ENCODE measurements around the gene EPHA10.

DNA sequence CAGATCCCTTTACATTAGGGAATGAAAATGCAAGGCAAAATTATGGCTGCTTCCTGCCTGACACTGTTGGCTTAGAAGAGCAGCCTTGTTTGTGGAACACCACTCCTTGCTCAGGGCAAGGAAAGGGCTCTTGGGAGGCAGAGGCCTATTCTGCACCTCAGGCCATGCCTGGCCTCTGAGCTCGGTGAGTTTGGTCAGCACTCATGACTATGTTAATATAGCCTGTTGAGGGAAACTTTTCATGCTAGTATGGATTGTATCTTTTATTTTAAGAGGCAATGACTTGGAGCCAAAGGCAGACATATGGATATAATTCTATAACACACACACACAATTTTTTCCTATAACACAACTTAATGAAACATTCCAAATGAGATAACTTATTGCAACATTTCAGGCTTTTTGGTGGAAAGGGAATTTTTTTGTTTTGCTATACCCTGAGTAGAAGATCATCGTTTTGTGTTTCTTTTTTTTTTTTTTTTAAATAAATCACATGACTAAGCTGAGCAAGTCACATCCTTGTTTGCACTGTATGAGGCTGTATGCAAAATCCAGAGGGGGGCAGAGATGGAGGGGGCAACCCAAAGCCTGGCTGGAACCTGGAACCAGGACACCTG is 48.7 kb upstream of the EPHA10 start:
- TF ChIP-seq, protein P1, sequence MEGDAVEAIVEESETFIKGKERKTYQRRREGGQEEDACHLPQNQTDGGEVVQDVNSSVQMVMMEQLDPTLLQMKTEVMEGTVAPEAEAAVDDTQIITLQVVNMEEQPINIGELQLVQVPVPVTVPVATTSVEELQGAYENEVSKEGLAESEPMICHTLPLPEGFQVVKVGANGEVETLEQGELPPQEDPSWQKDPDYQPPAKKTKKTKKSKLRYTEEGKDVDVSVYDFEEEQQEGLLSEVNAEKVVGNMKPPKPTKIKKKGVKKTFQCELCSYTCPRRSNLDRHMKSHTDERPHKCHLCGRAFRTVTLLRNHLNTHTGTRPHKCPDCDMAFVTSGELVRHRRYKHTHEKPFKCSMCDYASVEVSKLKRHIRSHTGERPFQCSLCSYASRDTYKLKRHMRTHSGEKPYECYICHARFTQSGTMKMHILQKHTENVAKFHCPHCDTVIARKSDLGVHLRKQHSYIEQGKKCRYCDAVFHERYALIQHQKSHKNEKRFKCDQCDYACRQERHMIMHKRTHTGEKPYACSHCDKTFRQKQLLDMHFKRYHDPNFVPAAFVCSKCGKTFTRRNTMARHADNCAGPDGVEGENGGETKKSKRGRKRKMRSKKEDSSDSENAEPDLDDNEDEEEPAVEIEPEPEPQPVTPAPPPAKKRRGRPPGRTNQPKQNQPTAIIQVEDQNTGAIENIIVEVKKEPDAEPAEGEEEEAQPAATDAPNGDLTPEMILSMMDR (conservative IDR thresholded peaks at IDR 0.05; ENCODE audit: low read length) = no peak
- no peak for TF ChIP-seq EZH2phosphoT487 (IDR thresholded peaks at IDR 0.05; ENCODE audit: borderline replicate concordance)
